ENCODE data around the gene CRACR2A.

DNA sequence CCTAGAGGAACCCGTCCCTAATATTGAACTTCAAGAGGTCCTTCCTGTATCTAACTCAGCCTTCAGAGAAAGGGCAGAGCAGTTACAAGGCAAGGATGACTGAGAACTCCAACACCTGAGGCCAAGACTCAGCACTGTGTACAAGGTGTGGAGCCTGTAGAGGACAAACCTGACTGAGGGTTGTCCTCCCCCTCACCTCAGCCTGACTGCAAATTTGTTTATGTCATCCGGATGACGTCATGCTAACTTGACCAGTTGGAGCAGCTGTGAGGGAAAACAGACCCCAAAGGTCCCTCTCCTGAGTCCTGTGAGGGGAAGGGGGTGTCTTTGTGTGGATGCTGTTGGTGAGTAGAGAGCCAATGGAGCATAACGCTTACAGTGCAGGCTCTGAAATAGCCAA, 4.3 kb downstream of the CRACR2A start:
- TF ChIP-seq SP1 (IDR thresholded peaks at IDR 0.05) (no peak), ARNT (IDR thresholded peaks at IDR 0.05) (no peak), HDGF (IDR thresholded peaks at IDR 0.05; ENCODE audit: borderline replicate concordance) (no peak), FOXM1 (IDR thresholded peaks at IDR 0.05; ENCODE audit: borderline replicate concordance) (no peak), L3MBTL2 (conservative IDR thresholded peaks at IDR 0.05) (no peak), BHLHE40 (IDR thresholded peaks at IDR 0.05; ENCODE audit: borderline replicate concordance) (no peak), TARDBP (IDR thresholded peaks at IDR 0.05) (no peak), ZNF384 (IDR thresholded peaks at IDR 0.05) (no peak), FOXK2 (IDR thresholded peaks at IDR 0.05) (no peak), SUZ12 (IDR thresholded peaks at IDR 0.05) (no peak), CTBP1 (IDR thresholded peaks at IDR 0.05; ENCODE audit: borderline replicate concordance) (no peak)

Data from HEK293T (cell line).